Activated CD8-positive, alpha-beta memory T cell treated with anti-CD3 and anti-CD28 coated beads, Interleukin-2, amount 10 ng/mL, durations not matched to agents 7 days and 5 days (primary cell): ENCODE data around the gene CHST5. TPM values are rescaled to one million over a fixed set of nuclear protein-coding genes. Genes with fewer than 3 reads are reported as not detected.
A peak's percentile ranks its signal among the peaks of the same experiment; 100 is the strongest.
"Not testable (repeated sequence)": the region's sequence is repeated elsewhere in the genome, so short reads cannot be mapped to it uniquely, and the experiment has no call there.

Experiments
- ATAC-seq: fragments of 150-1000 bp; cut with Tn5 transposase; one replicate; pipeline ENCODE4 v1.10.0; 2021; ENCODE audit warnings: moderate library complexity
- CTCF ChIA-PET: fragments of 350-600 bp; sonication (Branson Sonifier 250); formaldehyde crosslinking; loops from one replicate; lab custom pipeline; 2021; ENCODE audit warnings: antibody characterized with exemption; lab: Charles Lee
- DNase-seq: peaks from one replicate; pipeline ENCODE4 v3.0.0-alpha.2; 2020
- H3K27ac Mint-ChIP-seq: one replicate; pipeline ENCODE4 v1.8.0; 2021; ENCODE audit warnings: mild to moderate bottlenecking, mixed read lengths
- H3K27me3 Mint-ChIP-seq: one replicate; pipeline ENCODE4 v1.8.0; 2021; ENCODE audit warnings: mixed read lengths
- H3K36me3 Mint-ChIP-seq: one replicate; pipeline ENCODE4 v1.8.0; 2021; ENCODE audit warnings: mild to moderate bottlenecking, mixed read lengths
- H3K4me1 Mint-ChIP-seq: one replicate; pipeline ENCODE4 v1.8.0; 2021; ENCODE audit warnings: mixed read lengths
- H3K4me3 Mint-ChIP-seq: one replicate; pipeline ENCODE4 v1.8.0; 2021; ENCODE audit warnings: mild to moderate bottlenecking, moderate library complexity, mixed read lengths
- H3K9me3 Mint-ChIP-seq: one replicate; pipeline ENCODE4 v1.8.0; 2022; ENCODE audit warnings: low read depth, mixed read lengths
- total RNA-seq, 2 experiments: library from RNA; stranded (reverse); gene quantifications; one replicate each; pipeline ENCODE4 v1.2.3, GENCODE V29; 2021

Gene CHST5
- total RNA-seq, 2 experiments from 2014 or later = 0.14 TPM; not detected in 1

- Mint-ChIP-seq H3K36me3 (peaks cover 15% of the 10 kb centered on the region), H3K9me3 (no peaks in the 10 kb centered on the region), H3K27ac (peak within 1 kb of the TSS; percentile 92), H3K4me1 (peaks cover 38% of the 10 kb centered on the region), H3K4me3 (peak within 1 kb of the TSS; percentile 89), H3K27me3 (peaks cover 15% of the 10 kb centered on the region)
- ATAC-seq (peak; percentile 80), DNase-seq (peak; percentile 92)
- CTCF ChIA-PET = interaction anchor here (0.6 to 3.6 kb wide), 7 partner anchors 10 to 116 kb away, joined by 3 to 19 read pairs (median 4); partner anchors contain the start of genes ADAT1, TMEM170A and TMEM231
Observed at GRCh38 chr16:75566040-75566757, 30.3 kb upstream of the CHST5 start, which contains the start of gene GABARAPL2. GABARAPL2 (plus strand) TSS chr16:75566379; CDS start chr16:75566487, 108 bp downstream.

- ATAC-seq = no peak
- peak overlapping the region; percentile 92 for H3K27ac Mint-ChIP-seq
- no peaks in the 10 kb centered on the region for H3K9me3 Mint-ChIP-seq
- H3K4me3 Mint-ChIP-seq = peak overlapping the region; percentile 89
- H3K27me3 Mint-ChIP-seq = peaks cover 15% of the 10 kb centered on the region
- CTCF ChIA-PET = interaction anchor here (1.0 to 3.6 kb wide), 6 partner anchors 9 to 101 kb away, joined by 3 to 19 read pairs (median 5); partner anchors contain the start of genes ADAT1, TMEM170A and TMEM231
- no peak for DNase-seq
- peaks cover 38% of the 10 kb centered on the region for H3K4me1 Mint-ChIP-seq
- peaks cover 13% of the 10 kb centered on the region for H3K36me3 Mint-ChIP-seq
Observed at GRCh38 chr16:75565640-75566039, 29.7 kb upstream of the CHST5 start.

- H3K4me1 Mint-ChIP-seq = peaks cover 12% of the 10 kb centered on the region
- no peaks in the 10 kb centered on the region for H3K9me3 Mint-ChIP-seq
- CTCF ChIA-PET = interaction anchor here (0.6 to 1.3 kb wide), 3 partner anchors 16 to 1643 kb away, joined by 3 read pairs; no protein-coding TSS in a partner anchor
- H3K27me3 Mint-ChIP-seq = peaks cover 26% of the 10 kb centered on the region
- no peak overlapping the region for H3K27ac Mint-ChIP-seq
- H3K36me3 Mint-ChIP-seq = no peaks in the 10 kb centered on the region
- DNase-seq (no peak), ATAC-seq (no peak)
- no peak overlapping the region for H3K4me3 Mint-ChIP-seq
Observed at GRCh38 chr16:75559564-75560372, 23.9 kb upstream of the CHST5 start.

- Mint-ChIP-seq H3K4me3 (no peak overlapping the region), H3K27me3 (peaks cover 24% of the 10 kb centered on the region), H3K4me1 (peaks cover 14% of the 10 kb centered on the region), H3K9me3 (no peaks in the 10 kb centered on the region), H3K36me3 (peaks cover under 1% of the 10 kb centered on the region), H3K27ac (no peak overlapping the region)
- CTCF ChIA-PET = interaction anchor here (0.8 to 3.8 kb wide), 3 partner anchors 15 to 94 kb away, joined by 3 to 13 read pairs (median 3); no protein-coding TSS in a partner anchor
- DNase-seq (no peak), ATAC-seq (no peak)
Observed at GRCh38 chr16:75558846-75559401, 23.0 kb upstream of the CHST5 start.

GRCh38 chr16:75556431-75556950 lies 20.6 kb upstream of the CHST5 start:
- peak overlapping the region; percentile 83 for H3K4me3 Mint-ChIP-seq
- CTCF ChIA-PET = interaction anchor here (0.7 to 3.8 kb wide), 7 partner anchors 9 to 91 kb away, joined by 4 to 13 read pairs (median 5); partner anchors contain the start of genes GABARAPL2, KARS1 and TERF2IP

GRCh38 chr16:75555707-75556430 lies 20.0 kb upstream of the CHST5 start, which contains the start of gene TMEM231:
TMEM231 (minus strand) TSS chr16:75556252; CDS start chr16:75556209, 43 bp downstream.
- Mint-ChIP-seq H3K4me1 (peaks cover 13% of the 10 kb centered on the region), H3K27ac (peak within 1 kb of the TSS; percentile 62), H3K27me3 (peaks cover 13% of the 10 kb centered on the region), H3K9me3 (no peaks in the 10 kb centered on the region), H3K4me3 (peak within 1 kb of the TSS; percentile 83), H3K36me3 (peaks cover 2% of the 10 kb centered on the region)
- CTCF ChIA-PET = interaction anchor here (0.7 to 3.8 kb wide), 8 partner anchors 9 to 92 kb away, joined by 3 to 13 read pairs (median 4); partner anchors contain the start of genes GABARAPL2, KARS1 and TERF2IP
- ATAC-seq = peak; percentile 97
- DNase-seq = peak; percentile 98

More at GRCh38 chr16:75556431-75556950, 20.6 kb upstream of the CHST5 start:
- Mint-ChIP-seq H3K27ac (peak overlapping the region; percentile 62), H3K4me1 (peaks cover 13% of the 10 kb centered on the region), H3K27me3 (peaks cover 13% of the 10 kb centered on the region), H3K36me3 (peaks cover 2% of the 10 kb centered on the region), H3K9me3 (no peaks in the 10 kb centered on the region)
- DNase-seq (no peak), ATAC-seq (no peak)

- ATAC-seq = no peak
- Mint-ChIP-seq H3K4me1 (peaks cover 16% of the 10 kb centered on the region), H3K27me3 (peaks cover 13% of the 10 kb centered on the region), H3K4me3 (peak overlapping the region; percentile 83), H3K27ac (peak overlapping the region; percentile 57), H3K36me3 (peaks cover 2% of the 10 kb centered on the region), H3K9me3 (no peaks in the 10 kb centered on the region)
- DNase-seq = peak; percentile 46
- CTCF ChIA-PET = interaction anchor here (0.7 to 3.8 kb wide), 9 partner anchors 10 to 92 kb away, joined by 3 to 13 read pairs (median 6); partner anchors contain the start of genes GABARAPL2, KARS1 and TERF2IP
Observed at GRCh38 chr16:75555213-75555706, 19.4 kb upstream of the CHST5 start.

- Mint-ChIP-seq H3K4me3 (no peak overlapping the region), H3K27ac (no peak overlapping the region), H3K27me3 (peaks cover 2% of the 10 kb centered on the region), H3K4me1 (peaks cover 21% of the 10 kb centered on the region), H3K36me3 (peaks cover 2% of the 10 kb centered on the region), H3K9me3 (no peaks in the 10 kb centered on the region)
- DNase-seq (no peak), ATAC-seq (no peak)
- CTCF ChIA-PET = interaction anchor here (0.7 to 5.2 kb wide), 3 partner anchors 36 to 98 kb away, joined by 3 to 24 read pairs (median 9); partner anchors contain the start of gene ADAT1
Observed at GRCh38 chr16:75552951-75553350, 17.0 kb upstream of the CHST5 start.

GRCh38 chr16:75550211-75550662 lies 14.3 kb upstream of the CHST5 start:
- DNase-seq (peak; percentile 56), ATAC-seq (peak; percentile 73)
- H3K36me3 Mint-ChIP-seq = peaks cover 2% of the 10 kb centered on the region
- H3K4me1 Mint-ChIP-seq = peaks cover 14% of the 10 kb centered on the region
- H3K9me3 Mint-ChIP-seq = no peaks in the 10 kb centered on the region
- CTCF ChIA-PET = interaction anchor here (0.9 to 5.2 kb wide), 11 partner anchors 13 to 97 kb away, joined by 3 to 24 read pairs (median 3); partner anchors contain the start of genes CHST5 and TMEM170A
- H3K27ac Mint-ChIP-seq = no peak overlapping the region
- no peak overlapping the region for H3K4me3 Mint-ChIP-seq
- peaks cover 2% of the 10 kb centered on the region for H3K27me3 Mint-ChIP-seq

- CTCF ChIA-PET = interaction anchor here (5.2 kb wide), 1 partner anchor 31 kb away, joined by 24 read pairs; no protein-coding TSS in a partner anchor
- DNase-seq, H3K27ac Mint-ChIP-seq, H3K27me3 Mint-ChIP-seq, H3K36me3 Mint-ChIP-seq, ATAC-seq, H3K9me3 Mint-ChIP-seq, H3K4me1 Mint-ChIP-seq, H3K4me3 Mint-ChIP-seq: not testable (repeated sequence)
Observed at GRCh38 chr16:75548456-75548855, 12.5 kb upstream of the CHST5 start.

- H3K4me3 Mint-ChIP-seq = no peak overlapping the region
- no peaks in the 10 kb centered on the region for H3K36me3 Mint-ChIP-seq
- no peak for ATAC-seq
- no peak for DNase-seq
- no peak overlapping the region for H3K27ac Mint-ChIP-seq
- H3K4me1 Mint-ChIP-seq = peaks cover 8% of the 10 kb centered on the region
- H3K9me3 Mint-ChIP-seq = no peaks in the 10 kb centered on the region
- H3K27me3 Mint-ChIP-seq = no peaks in the 10 kb centered on the region
- CTCF ChIA-PET = interaction anchor here (0.7 kb wide), 1 partner anchor 69 kb away, joined by 3 read pairs; no protein-coding TSS in a partner anchor
Observed at GRCh38 chr16:75546293-75546692, 10.4 kb upstream of the CHST5 start.
